Choroid plexus epithelial cell (primary cell): ENCODE data around the gene SIX2.
"Not testable (repeated sequence)": the region's sequence is repeated elsewhere in the genome, so short reads cannot be mapped to it uniquely, and the experiment has no call there.

Source experiments
- DNase-seq: peaks from one replicate; pipeline ENCODE4 v3.0.0-alpha.2; 2010; ENCODE audit warnings: low read depth
- H3K4me3 ChIP-seq: 2 replicates; pipeline ENCODE4 v1.5.1; 2011; ENCODE audit warnings: low read depth, mild to moderate bottlenecking, control low read depth, low read length, moderate library complexity
- CTCF ChIP-seq: conservative IDR thresholded peaks from 2 replicates; pipeline ENCODE4 v1.5.1; 2011; ENCODE audit warnings: low read depth, mild to moderate bottlenecking, control low read depth, inconsistent platforms, low read length, moderate library complexity

The SIX2 gene

GRCh38 chr2:45045706-45046105 lies 36.5 kb upstream of the SIX2 start:
- no peak for TF ChIP-seq CTCF
- peak; percentile 61 for DNase-seq
- H3K4me3 ChIP-seq = no peak overlapping the region

GRCh38 chr2:45044916-45045315 lies 35.7 kb upstream of the SIX2 start:
- no peak for TF ChIP-seq CTCF
- H3K4me3 ChIP-seq = no peak overlapping the region
- DNase-seq = no peak

- no peak for DNase-seq
- no peak for TF ChIP-seq CTCF
- no peak overlapping the region for H3K4me3 ChIP-seq
These were observed 33.9 kb upstream of the SIX2 start for GRCh38 chr2:45043174-45043573.

GRCh38 chr2:45042401-45042800 lies 33.1 kb upstream of the SIX2 start:
- no peak for TF ChIP-seq CTCF
- no peak for DNase-seq
- no peak overlapping the region for H3K4me3 ChIP-seq

- no peak overlapping the region for H3K4me3 ChIP-seq
- TF ChIP-seq CTCF = no peak
- no peak for DNase-seq
These were observed 31.5 kb upstream of the SIX2 start for GRCh38 chr2:45040786-45041185.

- not testable (repeated sequence) for DNase-seq, H3K4me3 ChIP-seq
These were observed 30.6 kb upstream of the SIX2 start for GRCh38 chr2:45039804-45040203.

- H3K4me3 ChIP-seq, DNase-seq: not testable (repeated sequence)
These were observed 29.6 kb upstream of the SIX2 start for GRCh38 chr2:45038861-45039260.

- DNase-seq = no peak
- no peak for TF ChIP-seq CTCF
- no peak overlapping the region for H3K4me3 ChIP-seq
These were observed 24.1 kb upstream of the SIX2 start for GRCh38 chr2:45033302-45033701.
